ENCODE measurements around the gene WBP2. TPM values are rescaled to one million over a fixed set of nuclear protein-coding genes. Genes with fewer than 3 reads are reported as not detected.

WBP2 gene
- total and polyA plus RNA-seq, 2 of the 13 experiments (the other 11 are each of a cell fraction or from before 2014, with no cell fraction given), result 29.2 to 29.5 TPM

GRCh38 chr17:75848523-75849278 lies 6.4 kb downstream of the WBP2 start (continued):
- TF ChIP-seq REST (IDR thresholded peaks at IDR 0.05; ENCODE audit: borderline replicate concordance in 1 of 2, low read depth in 1 of 2, low read length in 2 of 2) (no peak), IKZF5 (CRISPR knock-in tag; IDR thresholded peaks at IDR 0.05) (peak; percentile 37; the same call in 1 of the 2 replicates), ZNF460 (CRISPR knock-in tag; IDR thresholded peaks at IDR 0.05; ENCODE audit: borderline replicate concordance) (no peak), ZNF138 (CRISPR knock-in tag; IDR thresholded peaks at IDR 0.05; ENCODE audit: low read depth) (no peak), CREM (IDR thresholded peaks at IDR 0.05) (peak; percentile 31; the same call in 1 of the 2 replicates), CREM (CRISPR knock-in tag; IDR thresholded peaks at IDR 0.05) (no peak), NCOR1 (IDR thresholded peaks at IDR 0.05; ENCODE audit: borderline replicate concordance, low read length) (no peak), ZNF263 (CRISPR knock-in tag; IDR thresholded peaks at IDR 0.05) (peak; percentile 67), HNRNPUL1 (IDR thresholded peaks at IDR 0.05; ENCODE audit: low read depth, low read length) (no peak), CBX2 (IDR thresholded peaks at IDR 0.05; ENCODE audit: low read depth, low read length) (no peak), CBX2 (CRISPR knock-in tag; IDR thresholded peaks at IDR 0.05; ENCODE audit: low read depth) (no peak), ZGPAT (CRISPR knock-in tag; IDR thresholded peaks at IDR 0.05) (peak; percentile 37; the same call in 1 of the 2 replicates), ATF5 (CRISPR knock-in tag; IDR thresholded peaks at IDR 0.05; ENCODE audit: low read depth) (peak; percentile 41; the same call in 1 of the 2 replicates), THAP7 (CRISPR knock-in tag; IDR thresholded peaks at IDR 0.05) (no peak), ZBTB3 (CRISPR knock-in tag; IDR thresholded peaks at IDR 0.05; ENCODE audit: borderline replicate concordance, low read depth) (no peak), SOX6 (IDR thresholded peaks at IDR 0.05) (no peak), SOX6 (CRISPR knock-in tag; IDR thresholded peaks at IDR 0.05) (peak; percentile 77), ZNF224 (CRISPR knock-in tag; IDR thresholded peaks at IDR 0.05) (no peak), PBX2 (CRISPR knock-in tag; IDR thresholded peaks at IDR 0.05) (no peak), E2F5 (CRISPR knock-in tag; conservative IDR thresholded peaks at IDR 0.05) (no peak)

Data from HepG2 (cell line).